ENCODE measurements around the gene NNT.
"Not testable (repeated sequence)": the region's sequence is repeated elsewhere in the genome, so short reads cannot be mapped to it uniquely, and the experiment has no call there.

Gene NNT

DNA sequence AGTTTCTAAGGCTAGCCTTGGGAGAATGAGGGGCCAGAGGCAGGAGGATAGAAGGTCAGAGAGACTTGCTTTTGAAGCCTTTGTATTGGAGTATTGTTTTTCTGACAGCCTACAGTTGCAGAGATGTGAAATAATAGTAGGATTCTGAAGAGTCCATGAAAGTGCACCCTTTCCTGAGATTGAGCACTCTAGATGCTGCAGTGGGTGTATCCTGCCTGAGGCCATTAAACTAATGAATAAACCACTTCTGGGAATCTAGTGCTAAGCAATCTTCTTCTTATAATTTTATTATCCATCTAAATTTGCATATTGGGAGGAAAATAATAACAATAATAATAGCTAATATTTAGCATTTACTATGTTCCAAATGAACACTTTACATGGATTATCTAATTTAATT lies 19.3 kb upstream of the NNT start:
- DNase-seq = no peak

DNA sequence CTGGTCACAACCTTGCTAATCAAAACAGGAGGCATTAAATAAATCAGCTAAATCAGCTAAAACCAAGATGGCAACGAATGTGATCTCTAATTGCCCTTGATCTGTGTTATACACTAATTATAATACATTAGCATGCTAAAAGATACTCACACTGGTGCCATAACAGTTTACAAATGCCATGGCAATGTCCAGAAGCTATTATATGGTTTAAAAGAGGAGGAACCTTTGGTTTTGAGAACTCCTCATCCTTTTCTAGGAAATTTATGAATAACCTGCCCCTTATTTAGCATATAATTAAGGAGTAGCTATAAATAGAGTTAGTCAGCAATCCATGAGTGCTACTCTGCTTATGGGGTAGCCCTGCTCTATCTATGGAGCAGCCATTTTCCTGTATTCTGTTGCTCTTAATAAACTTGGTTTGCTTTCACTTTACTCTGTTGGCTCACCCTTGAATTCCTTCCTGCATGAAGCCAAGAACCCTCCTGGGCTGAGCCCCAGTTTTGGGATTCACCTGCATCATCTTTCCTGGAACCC lies 18.7 kb upstream of the NNT start:
- no peak for DNase-seq

DNA sequence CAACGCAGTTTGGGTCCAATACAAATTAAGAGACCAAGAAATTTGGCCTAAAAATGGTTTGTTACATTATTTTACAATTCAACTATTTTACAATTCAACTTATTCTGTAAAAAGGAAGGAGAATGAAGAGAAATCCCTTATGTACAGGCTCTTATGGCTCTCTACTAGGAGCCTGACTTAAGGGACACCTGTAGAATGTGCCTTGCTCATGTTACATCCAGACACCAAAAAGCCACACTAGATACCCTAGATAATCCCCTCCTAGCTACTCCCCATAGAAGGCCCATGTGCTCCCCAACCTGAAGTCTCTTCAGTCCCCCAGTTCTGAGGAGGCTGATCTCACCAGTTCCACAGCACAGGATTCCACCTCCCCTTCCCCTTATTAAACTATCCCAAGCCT lies 14.1 kb upstream of the NNT start:
- DNase-seq = no peak

DNA sequence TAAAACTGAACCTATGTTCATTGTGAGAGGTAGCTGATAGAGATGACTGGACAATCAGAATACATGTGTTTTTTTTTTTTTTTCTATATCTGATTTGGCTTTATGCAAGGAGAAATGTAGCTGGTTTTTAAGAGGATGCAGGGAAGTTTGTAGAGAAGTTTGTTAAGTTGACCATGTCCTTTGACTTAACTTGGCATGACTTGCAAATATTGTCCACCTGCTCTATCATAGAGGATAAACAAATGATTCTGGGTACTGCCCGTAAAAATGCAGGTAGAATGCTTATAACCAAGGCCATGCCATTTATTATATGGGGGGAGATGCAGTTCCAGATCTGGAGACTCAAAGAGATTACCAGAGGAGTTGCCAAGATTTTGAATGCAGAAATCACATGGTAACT lies 13.7 kb upstream of the NNT start:
- DNase-seq = no peak

DNA sequence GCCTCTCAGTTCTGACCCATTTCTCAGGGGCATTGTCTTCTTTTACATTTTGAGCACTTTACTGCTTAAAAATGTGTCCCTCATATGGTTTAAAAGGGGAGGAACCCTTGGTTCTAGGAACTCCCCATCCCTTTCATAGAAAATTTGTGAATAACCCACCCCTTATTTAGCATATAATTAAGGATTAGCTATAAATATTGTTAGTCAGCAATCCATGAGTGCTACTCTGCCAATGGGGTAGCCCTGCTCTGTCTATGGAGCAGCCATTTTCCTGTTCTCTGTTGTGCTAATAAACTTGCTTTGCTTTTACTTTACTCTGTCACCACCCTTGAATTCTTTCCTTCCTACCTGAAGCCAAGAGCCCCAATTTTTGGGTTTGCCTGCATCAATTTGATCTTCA lies 12.3 kb upstream of the NNT start:
- no peak for DNase-seq

DNA sequence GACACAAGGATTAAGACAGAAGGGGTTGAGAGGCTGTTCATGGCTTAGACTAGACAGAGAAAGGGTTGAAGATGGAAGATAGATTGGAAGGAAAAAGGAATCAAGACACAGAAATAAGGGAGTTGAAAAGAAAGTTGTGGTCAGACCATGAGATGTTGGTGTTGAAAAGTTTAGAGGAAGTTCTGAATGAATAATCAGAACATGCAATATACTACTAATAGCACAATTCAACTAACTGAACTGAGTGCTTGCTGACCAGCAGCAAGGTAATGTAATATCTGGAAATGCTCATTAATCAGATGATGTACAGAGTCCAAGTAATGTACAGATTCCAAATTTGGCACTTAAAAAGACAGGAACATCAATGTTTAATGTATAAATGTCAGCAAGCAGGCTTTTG lies 10.6 kb upstream of the NNT start:
- DNase-seq = no peak

DNA sequence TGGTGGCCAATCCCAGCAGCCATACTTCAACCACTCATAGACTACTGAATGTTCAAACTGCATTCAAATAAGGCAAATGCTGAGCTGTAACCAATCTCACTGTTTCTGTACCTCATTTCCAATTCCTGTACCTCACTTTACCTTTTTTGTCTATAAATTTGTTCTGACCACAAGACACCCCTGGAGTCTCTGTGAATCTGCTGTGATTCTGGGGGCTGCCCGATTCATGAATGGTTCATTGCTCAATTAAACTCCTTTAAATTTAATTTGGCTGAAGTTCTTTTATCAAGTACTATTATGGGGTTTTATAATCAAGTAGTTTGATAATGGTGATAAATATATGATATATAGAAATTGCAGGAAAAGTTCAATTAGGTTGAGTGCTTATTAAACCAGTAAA lies 4.1 kb upstream of the NNT start:
- DNase-seq = not testable (repeated sequence)

DNA sequence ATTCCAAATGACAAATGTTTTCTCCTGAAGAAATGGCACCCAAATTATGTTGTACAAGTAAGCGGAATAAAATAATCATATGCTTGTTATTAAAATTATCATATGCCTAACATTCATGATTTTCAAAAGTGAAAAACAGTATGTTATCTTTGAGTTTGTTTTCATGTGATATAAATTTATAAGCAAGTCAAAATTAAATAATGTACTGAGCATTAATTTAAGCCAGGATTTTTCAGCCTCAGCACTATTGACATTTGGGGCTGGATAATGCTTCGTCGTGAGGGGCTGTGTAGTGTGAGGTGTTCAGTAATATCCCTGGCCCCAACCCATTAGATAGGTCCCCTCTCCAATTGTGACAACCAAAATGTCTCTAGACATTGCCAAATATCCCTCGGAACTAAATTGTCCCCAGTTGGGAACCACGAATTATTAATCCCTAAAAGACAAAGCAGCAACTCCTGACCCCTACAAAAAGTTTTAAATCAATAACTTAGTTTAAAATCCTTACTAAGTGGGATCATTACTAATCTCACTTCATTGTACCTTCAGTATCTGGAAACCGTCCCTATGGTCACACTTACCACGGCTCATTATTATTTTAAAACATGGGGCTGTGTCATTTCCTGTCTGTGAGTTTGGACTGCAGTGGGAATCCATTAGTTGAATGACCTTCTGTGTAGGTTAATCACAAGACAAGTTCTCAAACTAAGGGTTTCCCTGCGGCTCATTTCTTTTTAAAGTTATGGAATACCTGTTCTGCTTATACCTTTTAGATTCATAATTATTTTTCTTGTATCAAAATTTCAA lies 1.3 kb upstream of the NNT start:
- no peak for DNase-seq

DNA sequence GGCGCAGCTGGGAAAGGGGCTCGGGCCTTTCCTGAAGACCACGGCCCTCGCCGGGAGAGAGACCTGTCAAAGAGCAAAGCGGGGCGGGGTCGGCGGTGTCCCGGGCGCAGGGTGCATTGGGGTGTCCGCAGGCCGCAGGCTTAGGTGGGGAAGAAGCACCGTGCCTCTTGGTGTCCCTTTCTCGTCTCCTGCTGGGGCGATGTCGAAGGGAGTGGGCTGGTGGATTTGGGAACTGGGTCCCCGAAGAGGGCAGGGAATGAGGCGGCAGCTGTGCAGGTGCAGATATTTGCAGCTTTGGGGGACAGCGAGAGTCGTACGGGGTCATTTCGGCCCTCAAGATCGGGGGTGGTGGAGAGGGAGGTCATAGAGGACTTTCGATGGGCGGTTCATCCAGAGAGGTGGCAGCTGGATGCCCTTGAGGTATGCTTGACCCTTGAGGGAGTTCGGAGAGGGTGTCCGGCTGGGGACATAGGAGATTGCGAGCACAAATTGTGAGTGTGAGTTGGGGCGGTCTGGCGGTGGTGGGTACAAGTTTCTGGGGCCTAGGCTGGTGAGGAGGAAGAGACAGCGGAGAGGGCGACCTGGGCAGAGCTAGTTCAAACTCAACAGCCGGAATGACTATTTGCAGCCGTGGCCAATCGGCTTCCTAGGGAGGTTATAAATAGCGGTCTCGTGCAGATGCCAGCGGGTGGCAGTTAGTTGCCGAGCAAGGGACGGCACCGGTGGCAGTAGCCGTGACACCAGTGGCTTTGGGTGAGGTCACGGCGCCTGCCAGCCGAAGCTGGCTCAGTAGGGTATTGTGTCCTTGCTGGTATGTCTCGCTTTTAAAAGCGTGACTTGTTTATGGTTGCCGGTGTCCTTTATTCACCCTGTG lies 601 bp downstream of the NNT start:
- peak; percentile 78 for DNase-seq

DNA sequence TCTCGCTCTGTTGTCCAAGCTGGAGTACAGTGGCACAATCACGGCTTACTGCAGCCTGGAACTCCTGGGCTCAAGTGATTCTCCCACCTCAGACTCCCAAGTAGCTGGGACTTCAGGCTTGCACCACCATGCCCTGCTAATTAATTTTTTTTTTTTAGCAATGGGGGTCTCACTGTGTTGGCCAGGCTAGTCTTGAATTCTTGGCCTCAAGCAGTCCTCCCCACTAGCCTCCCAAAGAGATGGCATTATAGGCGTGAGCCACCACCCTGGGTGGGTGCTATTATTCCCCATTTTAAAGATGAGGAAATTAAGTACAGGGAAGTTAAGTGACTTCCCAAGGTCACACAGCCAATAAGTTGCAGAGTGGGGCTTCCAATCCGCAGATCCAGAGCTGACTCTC lies 1.7 kb downstream of the NNT start:
- DNase-seq = no peak

DNA sequence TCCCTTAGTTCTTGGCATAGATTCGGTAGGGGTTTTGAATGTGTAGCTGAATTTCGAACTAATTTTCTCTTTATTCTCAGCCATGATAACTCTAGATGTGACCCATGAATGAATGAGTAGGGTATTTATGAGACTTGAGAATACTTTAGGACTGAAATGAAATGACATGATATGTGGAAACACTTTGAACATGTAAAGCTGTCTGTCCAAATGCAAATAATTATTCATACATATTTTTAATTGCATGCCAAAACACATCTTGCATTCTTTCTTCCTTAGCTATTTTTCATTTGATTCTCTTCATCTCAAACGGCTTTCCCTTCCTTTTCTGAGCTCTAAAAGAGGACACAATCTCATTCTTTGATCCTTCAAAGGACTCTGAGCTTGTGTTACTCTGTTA lies 3.4 kb downstream of the NNT start:
- DNase-seq = no peak

DNA sequence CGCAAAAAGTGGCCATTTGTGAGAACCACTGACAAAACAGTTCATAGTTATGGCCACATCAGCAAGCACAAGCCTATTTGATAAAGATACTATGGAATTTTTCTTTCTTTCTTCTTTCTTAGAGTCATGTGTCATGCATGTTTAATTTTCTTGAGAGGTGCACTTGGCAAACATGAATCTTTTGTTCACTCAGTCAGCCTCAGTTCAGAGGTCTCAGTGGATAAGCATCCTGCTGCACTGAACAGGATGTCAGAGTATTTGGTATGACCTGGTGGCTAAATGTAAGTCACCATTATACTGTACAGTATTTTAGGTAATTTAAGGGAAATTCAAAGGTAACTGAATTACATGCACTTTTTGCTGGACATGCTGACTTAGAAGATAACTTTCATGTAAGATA lies 5.4 kb downstream of the NNT start:
- no peak for DNase-seq

DNA sequence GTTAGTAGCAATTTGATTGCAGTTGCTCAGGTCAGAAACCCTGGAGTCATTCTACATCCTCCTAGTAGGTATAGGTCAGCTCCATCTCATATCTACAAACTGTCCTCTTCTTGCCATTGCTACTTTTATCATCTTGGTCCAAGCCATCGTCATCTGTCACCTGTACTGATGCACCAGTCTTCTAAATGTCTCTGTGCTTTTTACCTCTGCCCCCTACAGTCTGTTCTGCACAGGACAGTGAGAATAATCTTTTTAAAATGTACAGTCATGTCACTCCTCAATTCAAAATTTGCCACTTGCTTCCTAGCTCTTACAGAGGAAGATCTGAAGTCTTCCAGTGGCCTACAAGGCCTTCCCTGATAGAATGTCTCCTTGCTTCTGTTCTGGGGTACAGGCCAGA lies 6.8 kb downstream of the NNT start:
- no peak for DNase-seq

DNA sequence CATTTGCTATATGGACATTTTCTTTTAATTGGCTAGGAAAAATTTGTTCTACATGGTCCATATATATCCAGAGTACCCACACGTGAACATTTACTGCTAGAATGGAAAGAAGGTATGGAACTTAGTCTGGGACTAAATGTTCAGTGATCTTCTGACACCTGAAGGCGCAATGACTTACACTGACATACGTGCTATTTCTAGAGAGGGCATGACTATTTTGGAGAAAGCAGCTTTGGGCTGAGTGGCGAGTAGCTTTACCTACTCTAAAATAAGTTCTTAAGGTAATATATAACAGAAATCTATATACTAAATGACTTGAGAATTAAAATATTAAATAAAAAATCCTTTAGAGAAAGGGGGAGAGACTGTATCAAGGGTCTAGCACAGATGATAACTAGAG lies 10.4 kb downstream of the NNT start:
- no peak for DNase-seq

DNA sequence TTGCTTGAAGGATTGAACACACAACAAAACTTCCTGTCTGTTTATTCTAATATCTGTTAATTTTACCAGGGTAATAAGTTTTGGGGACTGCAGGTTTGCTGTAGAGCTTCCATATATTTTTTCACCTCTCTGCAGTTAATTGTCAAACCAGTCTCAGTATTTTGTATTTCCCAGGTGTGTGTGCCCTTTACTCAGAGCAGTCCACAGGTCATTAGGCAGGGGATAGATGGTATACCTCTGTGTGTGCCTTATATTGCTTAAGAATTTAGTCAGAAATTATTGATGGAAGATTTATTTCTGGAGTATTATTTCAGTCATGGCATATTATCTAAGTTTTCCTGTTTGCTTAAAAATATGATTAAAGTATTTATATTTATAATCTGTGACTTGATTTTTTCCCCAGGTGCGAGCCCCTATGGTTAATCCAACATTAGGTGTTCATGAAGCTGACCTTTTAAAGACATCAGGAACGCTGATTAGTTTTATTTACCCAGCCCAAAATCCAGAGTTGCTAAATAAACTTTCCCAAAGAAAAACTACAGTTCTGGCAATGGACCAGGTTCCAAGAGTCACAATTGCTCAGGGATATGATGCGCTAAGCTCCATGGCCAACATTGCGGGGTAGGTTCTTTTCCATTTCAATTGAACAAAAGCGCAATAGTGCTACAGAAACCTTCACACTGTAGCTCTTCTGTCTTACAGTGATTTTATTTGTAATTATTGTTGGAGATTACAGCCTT lies 12.6 kb downstream of the NNT start:
- no peak for DNase-seq

DNA sequence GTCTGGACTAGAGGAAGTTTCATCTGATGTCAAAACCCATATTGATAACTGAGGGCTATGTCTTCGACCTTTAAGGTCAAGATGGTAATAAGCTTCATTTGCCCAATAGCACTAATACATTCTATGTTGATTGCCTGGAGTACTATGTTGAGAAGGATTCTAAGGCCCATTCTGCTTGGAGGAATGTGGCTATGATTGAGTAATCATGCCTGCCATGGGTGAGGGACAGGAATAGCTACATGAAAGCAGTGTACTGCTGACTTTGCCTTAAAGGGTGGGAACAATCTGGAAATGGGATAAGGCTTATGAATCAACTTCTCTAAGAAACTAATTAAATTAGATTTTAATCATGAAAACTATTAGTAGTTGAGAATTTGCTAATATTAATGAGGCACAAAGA lies 13.6 kb downstream of the NNT start:
- no peak for DNase-seq

DNA sequence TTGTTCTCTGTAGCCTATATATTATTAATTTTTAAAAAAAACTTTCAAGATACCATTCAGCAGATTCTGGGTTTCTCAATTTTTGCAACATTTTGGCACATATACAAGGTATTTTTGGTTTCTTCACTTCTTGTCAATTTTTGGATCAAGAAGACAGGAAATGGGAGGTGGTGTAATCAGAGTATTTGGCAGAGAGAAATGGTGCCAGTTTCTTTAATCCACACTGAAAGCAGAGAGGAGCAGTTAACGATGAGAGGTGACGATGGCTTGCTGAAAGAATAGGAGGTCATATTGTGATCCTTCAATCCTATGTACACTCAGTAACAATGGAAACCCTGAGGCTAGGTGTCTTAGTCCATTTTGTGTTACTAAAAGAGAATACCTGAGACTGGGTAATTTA lies 16.4 kb downstream of the NNT start:
- no peak for DNase-seq

DNA sequence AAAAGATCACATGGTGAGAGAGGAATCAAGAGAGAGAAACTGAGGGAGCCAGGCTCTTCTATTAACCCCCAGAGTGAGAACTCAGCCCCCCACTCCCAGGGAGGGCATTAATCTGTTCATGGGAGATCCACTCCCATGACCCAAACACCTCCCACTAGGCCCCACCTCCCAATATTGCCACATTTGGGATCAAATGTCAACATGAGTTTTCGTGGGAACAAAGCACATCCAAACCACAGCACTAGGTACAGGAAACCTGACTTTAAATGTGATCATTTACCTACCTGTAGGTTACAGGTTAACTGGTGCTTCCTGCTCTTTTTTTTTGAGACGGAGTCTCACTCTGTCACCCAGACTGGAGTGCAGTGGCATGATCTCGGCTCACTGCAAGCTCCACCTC lies 16.9 kb downstream of the NNT start:
- no peak for DNase-seq

DNA sequence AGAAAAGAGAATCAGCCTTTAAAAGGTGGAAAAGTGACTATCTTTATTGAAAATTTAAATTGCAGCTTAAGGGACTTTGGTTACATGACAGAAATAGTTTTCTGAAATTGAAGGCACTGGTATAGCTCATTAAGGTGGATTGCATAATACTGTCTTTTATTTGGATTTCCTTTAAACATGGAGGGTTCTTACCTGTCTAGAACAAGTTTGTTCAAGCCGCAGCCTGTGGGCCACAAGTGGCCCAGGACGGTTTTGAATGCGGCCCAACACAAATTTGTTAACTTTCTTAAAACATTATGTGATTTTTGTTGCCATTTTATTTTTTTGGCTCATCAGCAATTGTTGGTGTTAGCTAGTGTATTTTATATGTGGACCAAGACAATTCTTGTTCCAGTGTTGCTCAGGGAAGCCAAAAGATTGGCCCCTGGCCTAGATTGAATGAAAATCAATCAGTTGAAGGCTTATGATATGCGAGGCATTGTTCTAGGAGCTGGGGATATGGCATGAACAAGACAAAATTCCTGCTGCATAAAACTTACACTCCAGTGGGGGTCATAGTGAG lies 18.0 kb downstream of the NNT start:
- DNase-seq = no peak

DNA sequence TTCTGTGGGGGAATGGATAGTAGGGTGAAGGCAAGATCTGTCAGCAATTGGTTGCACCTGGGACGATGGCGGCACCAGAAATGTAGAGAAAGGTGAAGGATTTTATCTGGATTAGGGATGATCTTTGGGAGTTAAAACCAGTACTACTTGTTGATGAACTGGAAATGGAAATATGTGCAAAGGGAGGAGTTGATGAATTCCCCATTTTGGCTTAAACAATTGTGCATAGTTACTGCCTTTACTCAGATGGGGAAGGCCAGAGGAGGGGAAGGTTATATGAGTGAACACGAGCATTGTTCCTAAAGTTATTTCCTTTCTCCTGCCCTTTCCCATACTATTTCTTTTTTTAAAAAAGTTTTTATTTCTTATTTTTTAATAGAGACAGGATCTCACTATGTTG lies 19.1 kb downstream of the NNT start:
- no peak for DNase-seq

DNA sequence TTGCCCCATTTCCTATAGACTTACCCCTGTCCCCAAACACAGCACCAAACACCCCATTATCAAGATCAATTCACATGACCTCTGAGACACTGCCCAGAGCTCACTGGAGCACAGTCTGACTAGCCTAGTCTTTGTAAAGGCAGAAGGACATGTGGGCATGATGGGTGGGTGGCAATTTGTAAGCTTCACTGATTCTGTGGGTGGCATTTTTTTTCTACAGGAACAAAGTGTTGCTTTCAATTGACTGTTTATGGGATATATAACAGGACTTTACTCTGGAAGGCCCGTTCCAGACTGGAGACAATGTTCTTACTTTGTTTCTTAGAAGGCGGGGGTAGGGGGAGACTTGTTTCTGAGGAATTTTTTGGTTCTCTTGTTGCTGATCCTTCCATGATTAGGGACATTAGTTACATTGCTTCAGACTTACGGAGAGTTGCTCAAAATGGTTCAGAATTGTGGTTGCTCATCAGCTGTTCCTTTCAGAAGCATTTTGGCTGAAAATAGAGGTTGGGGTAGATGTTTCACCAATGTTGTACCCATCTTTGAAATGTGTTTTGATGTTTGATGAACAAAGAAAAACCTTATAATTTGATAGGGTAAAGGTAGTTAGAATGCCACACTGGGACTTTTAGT lies 20.2 kb downstream of the NNT start:
- no peak for DNase-seq

DNA sequence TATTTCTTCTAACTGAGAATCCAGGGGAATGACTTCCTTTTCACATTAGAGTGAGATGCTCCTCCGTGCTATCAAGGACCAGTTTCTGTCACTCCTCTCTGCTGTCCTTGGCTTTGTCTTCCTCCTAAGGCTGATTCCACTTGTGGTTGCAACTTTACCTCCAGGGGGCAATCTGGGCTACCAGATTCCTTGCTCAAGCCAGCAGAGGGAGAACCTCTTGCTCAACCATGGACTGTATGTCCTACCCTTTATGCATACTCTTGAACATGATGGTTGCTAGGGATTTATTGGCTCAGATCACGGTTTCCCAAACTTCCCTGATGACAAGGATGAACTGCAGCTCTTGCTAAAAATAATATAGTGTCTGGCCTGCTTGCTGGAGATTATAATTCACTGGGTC lies 24.0 kb downstream of the NNT start:
- no peak for DNase-seq
